Transverse colon (tissue), 3 donors: ENCODE measurements around the gene BCKDHA.

Experiments used
- CTCF ChIP-seq, 5 experiments: fragments of 200-600 bp in 3 of 5; fragments of 450-650 bp in 2 of 5; sonication (generic) in 3 of 5; IDR thresholded peaks; 1 replicate in 2 of 5; 2 replicates in 3 of 5; pipeline ENCODE4 v1.5.1; 2016 to 2017; ENCODE audit warnings: antibody characterized with exemption in 5 of 5, inconsistent platforms in 3 of 5, mild to moderate bottlenecking in 2 of 5, moderate library complexity in 1 of 5
- EP300 ChIP-seq: sonication (generic); formaldehyde crosslinking; IDR thresholded peaks from one replicate; pipeline ENCODE4 v1.6.1; 2017; ENCODE audit warnings: antibody characterized with exemption, low read depth

GRCh38 chr19:41376241-41376997 lies 21.2 kb upstream of the BCKDHA start, which contains the start of gene TMEM91:
- TF ChIP-seq CTCF (IDR thresholded peaks at IDR 0.05) (no peak), EP300 (no peak)
